Measurements from ENCODE around the gene ARHGAP9.
A peak's percentile ranks its signal among the peaks of the same experiment; 100 is the strongest.
"Not testable (repeated sequence)": the region's sequence is repeated elsewhere in the genome, so short reads cannot be mapped to it uniquely, and the experiment has no call there.

Gene ARHGAP9

GRCh38 chr12:57431654-57432188 lies 47.9 kb downstream of the ARHGAP9 start:
- no peak for DNase-seq

DNA sequence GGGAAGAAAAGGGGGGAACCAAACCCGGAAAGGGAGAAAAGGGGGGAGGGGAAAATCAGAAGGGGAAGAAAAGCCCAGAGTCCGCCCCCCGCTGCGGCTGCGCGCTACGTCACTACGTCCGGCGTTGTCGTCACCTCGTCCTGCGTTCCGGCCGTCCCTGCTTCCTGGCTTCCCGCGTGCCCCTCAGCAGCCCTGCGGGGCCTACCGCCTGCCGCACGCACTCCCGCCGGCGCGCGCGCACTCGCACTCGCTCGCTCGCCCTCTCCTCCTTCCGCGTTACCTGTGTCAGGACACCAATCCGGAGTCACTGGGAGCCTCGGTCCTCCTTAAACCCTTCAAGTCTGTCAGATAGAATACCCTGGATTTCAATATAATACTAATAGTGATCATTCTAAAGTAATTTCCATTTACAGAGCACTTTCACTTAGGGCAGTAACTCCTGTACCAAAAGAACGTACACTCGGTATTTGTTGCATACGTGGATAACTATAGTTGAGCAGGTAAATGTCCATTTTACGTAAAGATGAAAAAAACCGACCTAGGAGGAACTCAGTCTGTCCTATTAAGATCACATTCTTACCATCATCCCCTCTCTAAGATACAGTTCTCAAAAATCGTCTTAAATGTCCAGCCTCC lies 48.6 kb downstream of the ARHGAP9 start, which contains the start of gene R3HDM2:
Gene R3HDM2 (minus strand): TSS at position 113 of the 636 bp plus-strand sequence. CDS start 120,615 bp downstream, outside the sequence.
- DNase-seq, result peak; percentile 98

DNA sequence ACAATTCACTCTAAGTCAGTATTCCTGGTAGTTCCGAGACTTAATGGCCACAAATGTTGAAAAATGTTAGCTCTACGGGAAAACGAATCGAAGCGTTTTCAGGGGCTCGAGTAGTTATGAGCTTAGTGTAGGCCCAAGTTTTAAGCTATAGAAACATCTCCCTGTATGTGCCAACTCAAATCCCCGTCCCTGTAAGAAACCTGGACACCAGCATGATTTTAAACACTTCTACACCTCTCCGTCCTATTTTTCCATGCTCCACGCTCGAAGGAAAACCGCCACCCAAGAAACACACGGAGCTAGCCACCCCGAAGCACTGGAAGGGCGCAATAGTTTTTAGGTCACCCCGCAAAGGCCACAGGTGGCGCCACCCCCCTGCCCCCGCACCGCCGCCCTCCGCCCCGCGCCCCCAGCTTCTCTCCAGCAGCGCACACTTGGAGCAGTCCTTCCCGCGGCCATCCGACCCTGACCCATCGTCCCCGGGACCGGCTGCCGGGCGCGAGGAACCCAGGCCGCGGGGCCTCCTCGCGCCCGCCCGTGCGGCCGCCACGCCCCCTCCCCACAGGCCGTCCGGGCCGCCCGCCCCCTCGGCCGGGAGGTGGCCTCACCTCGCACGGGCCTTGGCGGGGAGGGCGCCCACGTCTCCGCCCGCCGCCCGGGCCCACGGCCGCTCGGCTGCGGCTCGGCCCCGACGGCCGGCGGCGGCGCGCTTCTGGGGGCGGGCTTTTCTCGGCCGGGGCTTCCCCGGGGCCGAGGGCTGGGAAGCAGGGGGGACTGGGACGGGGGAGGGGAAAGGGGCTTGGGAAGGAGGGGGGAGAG lies 49.3 kb downstream of the ARHGAP9 start:
- DNase-seq, result peak; percentile 53

DNA sequence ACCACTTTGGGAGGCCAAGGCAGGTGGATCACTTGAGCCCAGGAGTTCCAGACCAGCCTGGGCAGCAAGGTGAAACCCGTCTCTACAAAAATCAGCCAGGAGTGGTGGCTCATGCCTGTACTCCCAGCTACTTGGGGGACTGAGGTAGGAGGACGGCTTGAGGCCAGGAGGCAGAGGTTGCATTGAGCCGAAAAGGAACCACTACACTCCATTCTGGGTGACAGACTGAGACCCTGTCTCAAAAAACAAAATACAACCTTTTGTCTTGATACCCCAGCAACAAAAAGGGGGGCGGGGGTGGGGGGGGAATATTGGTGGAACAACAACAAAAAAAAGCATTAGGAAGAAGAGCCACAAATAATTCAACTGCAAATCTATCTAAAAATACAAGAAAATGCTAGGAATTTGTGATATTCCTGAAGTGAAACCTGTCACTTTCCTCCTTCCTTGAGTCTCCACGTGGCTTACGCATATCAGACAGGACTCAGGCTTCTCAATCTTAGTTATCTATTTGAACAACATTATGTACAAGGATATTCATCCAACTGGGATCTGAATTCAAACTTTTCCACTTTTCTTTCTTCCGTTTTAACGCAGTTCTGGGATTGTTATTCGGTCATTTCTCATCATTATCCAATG lies 50.1 kb downstream of the ARHGAP9 start:
- DNase-seq, result no peak

- no peak for DNase-seq
Observed at GRCh38 chr12:57428965-57429364, 50.7 kb downstream of the ARHGAP9 start.

DNA sequence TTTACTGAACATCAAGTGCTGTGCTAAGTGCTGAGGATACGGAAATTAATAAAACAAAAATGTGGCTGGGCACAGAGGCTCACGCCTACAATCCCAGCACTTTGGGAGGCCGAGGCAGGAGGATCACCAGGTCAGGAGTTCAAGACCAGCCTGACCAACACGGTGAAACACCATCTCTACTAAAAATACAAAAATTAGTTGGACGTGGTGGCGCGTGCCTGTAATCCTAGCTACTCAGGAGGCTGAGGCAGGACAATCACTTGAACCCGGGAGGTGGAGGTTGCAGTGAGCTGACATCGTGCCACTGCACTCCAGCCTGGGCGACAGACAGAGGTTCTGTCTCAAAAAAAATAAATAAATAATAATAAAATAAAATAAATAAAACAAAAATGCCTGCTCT lies 52.7 kb downstream of the ARHGAP9 start:
- DNase-seq, result not testable (repeated sequence)

Measured in activated CD4-positive, alpha-beta T cell treated with anti-CD3 and anti-CD28 coated beads for 48 hours (primary cell).